ENCODE data around the gene NEK9. TPM values are rescaled to one million over a fixed set of nuclear protein-coding genes. Genes with fewer than 3 reads are reported as not detected.

The NEK9 gene
- total and polyA plus RNA-seq, 9 of the 15 experiments (the other 6 are each of a cell fraction or from before 2014, with no cell fraction given) = 2.8 to 39.6 (median 19.8) TPM

- TF ChIP-seq NR0B1 (IDR thresholded peaks at IDR 0.05; ENCODE audit: partially characterized antibody) (no peak), ASH1L (IDR thresholded peaks at IDR 0.05; ENCODE audit: borderline replicate concordance, low read depth, partially characterized antibody) (no peak), GABPA (tag; conservative IDR thresholded peaks at IDR 0.05; ENCODE audit: low read depth) (no peak), ZNF407 (IDR thresholded peaks at IDR 0.05; ENCODE audit: low read depth) (no peak), SREBF1 (IDR thresholded peaks at IDR 0.05; ENCODE audit: borderline replicate concordance, low read depth, low read length) (no peak), ATF6 (CRISPR knock-in tag; IDR thresholded peaks at IDR 0.05) (no peak), HMG20A (CRISPR knock-in tag; conservative IDR thresholded peaks at IDR 0.05) (no peak), SNRNP70 (optimal IDR thresholded peaks at IDR 0.05; ENCODE audit: low read depth, low read length) (no peak)
These were observed 1.2 kb downstream of the NEK9 start (continued) for GRCh38 chr14:75125617-75126016.
